Activated CD4-positive, alpha-beta T cell treated with anti-CD3 and anti-CD28 coated beads, Interleukin-2, amount 10 ng/mL, durations not matched to agents 7 days and 5 days (primary cell): ENCODE data around the gene C5orf58. TPM values are rescaled to one million over a fixed set of nuclear protein-coding genes. Genes with fewer than 3 reads are reported as not detected.
"Not testable (repeated sequence)": the region's sequence is repeated elsewhere in the genome, so short reads cannot be mapped to it uniquely, and the experiment has no call there.

ENCODE experiments used
- CTCF ChIA-PET: fragments of 350-600 bp; sonication (Branson Sonifier 250); formaldehyde crosslinking; loops from one replicate; lab custom pipeline; 2021; ENCODE audit warnings: antibody characterized with exemption; lab: Charles Lee
- POLR2A ChIA-PET: fragments of 350-600 bp; sonication (Branson Sonifier 250); formaldehyde crosslinking; loops from one replicate; lab custom pipeline; 2021; ENCODE audit warnings: antibody characterized with exemption; lab: Charles Lee
- DNase-seq: peaks from one replicate; pipeline ENCODE4 v3.0.0-alpha.2; 2020
- H3K27ac Mint-ChIP-seq: one replicate; pipeline ENCODE4 v1.8.0; 2021; ENCODE audit warnings: mild to moderate bottlenecking, moderate library complexity, mixed read lengths
- H3K27me3 Mint-ChIP-seq: one replicate; pipeline ENCODE4 v1.8.0; 2021; ENCODE audit warnings: mixed read lengths
- H3K36me3 Mint-ChIP-seq: one replicate; pipeline ENCODE4 v1.8.0; 2021; ENCODE audit warnings: low read depth, mixed read lengths
- H3K4me1 Mint-ChIP-seq: one replicate; pipeline ENCODE4 v1.8.0; 2021; ENCODE audit warnings: mixed read lengths
- H3K4me3 Mint-ChIP-seq: one replicate; pipeline ENCODE4 v1.8.0; 2021; ENCODE audit warnings: mild to moderate bottlenecking, moderate library complexity, mixed read lengths
- H3K9me3 Mint-ChIP-seq: one replicate; pipeline ENCODE4 v1.8.0; 2021; ENCODE audit warnings: mixed read lengths
- total RNA-seq, 2 experiments: library from RNA; stranded (reverse); gene quantifications; one replicate each; pipeline ENCODE4 v1.2.3, GENCODE V29; 2021

Gene C5orf58
- total RNA-seq, 2 experiments from 2014 or later = not detected

- H3K27ac Mint-ChIP-seq = no peak overlapping the region
- no peak overlapping the region for H3K4me3 Mint-ChIP-seq
- no peaks in the 10 kb centered on the region for H3K9me3 Mint-ChIP-seq
- POLR2A ChIA-PET = interaction anchor here (0.6 kb wide), 1 partner anchor 113 kb away, joined by 3 read pairs; no protein-coding TSS in a partner anchor
- H3K27me3 Mint-ChIP-seq = no peaks in the 10 kb centered on the region
- no peaks in the 10 kb centered on the region for H3K36me3 Mint-ChIP-seq
- H3K4me1 Mint-ChIP-seq = peaks cover 7% of the 10 kb centered on the region
- DNase-seq = no peak
- CTCF ChIA-PET = interaction anchor here (0.6 to 4.3 kb wide), 22 partner anchors 9 to 1987 kb away, joined by 3 to 24 read pairs (median 4); no protein-coding TSS in a partner anchor
Measured at GRCh38 chr5:170226129-170226615, 6.6 kb upstream of the C5orf58 start.

GRCh38 chr5:170226661-170227060, 6.1 kb upstream of the C5orf58 start:
- H3K27me3 Mint-ChIP-seq = no peaks in the 10 kb centered on the region
- H3K4me1 Mint-ChIP-seq = peaks cover 7% of the 10 kb centered on the region
- H3K4me3 Mint-ChIP-seq = no peak overlapping the region
- POLR2A ChIA-PET = no interaction called here
- no peaks in the 10 kb centered on the region for H3K9me3 Mint-ChIP-seq
- DNase-seq = no peak
- CTCF ChIA-PET = interaction anchor here (0.6 to 4.3 kb wide), 11 partner anchors 10 to 1986 kb away, joined by 3 to 24 read pairs (median 4); no protein-coding TSS in a partner anchor
- no peaks in the 10 kb centered on the region for H3K36me3 Mint-ChIP-seq
- H3K27ac Mint-ChIP-seq = no peak overlapping the region

- ChIA-PET CTCF (interaction anchor here (4.3 kb wide), 1 partner anchor 110 kb away, joined by 24 read pairs; no protein-coding TSS in a partner anchor), POLR2A (no interaction called here)
- Mint-ChIP-seq H3K4me3 (no peak overlapping the region), H3K36me3 (no peaks in the 10 kb centered on the region), H3K27me3 (no peaks in the 10 kb centered on the region), H3K27ac (no peak overlapping the region), H3K4me1 (peaks cover 7% of the 10 kb centered on the region), H3K9me3 (no peaks in the 10 kb centered on the region)
- no peak for DNase-seq
Measured at GRCh38 chr5:170228762-170229435, 3.9 kb upstream of the C5orf58 start.

- Mint-ChIP-seq H3K27ac (no peak overlapping the region), H3K4me1 (peaks cover 4% of the 10 kb centered on the region), H3K27me3 (no peaks in the 10 kb centered on the region), H3K4me3 (no peak overlapping the region), H3K36me3 (peaks cover 17% of the 10 kb centered on the region), H3K9me3 (no peaks in the 10 kb centered on the region)
- DNase-seq = no peak
- CTCF ChIA-PET = interaction anchor here (1.3 kb wide), 1 partner anchor 105 kb away, joined by 4 read pairs; no protein-coding TSS in a partner anchor
- POLR2A ChIA-PET = no interaction called here
Measured at GRCh38 chr5:170233358-170233892, 640 bp downstream of the C5orf58 start.

GRCh38 chr5:170235876-170236864, 3.4 kb downstream of the C5orf58 start:
- POLR2A ChIA-PET = interaction anchor here (0.6 to 0.7 kb wide), 2 partner anchors 62 to 95 kb away, joined by 3 to 4 read pairs; no protein-coding TSS in a partner anchor

GRCh38 chr5:170238456-170239196, 5.8 kb downstream of the C5orf58 start:
- Mint-ChIP-seq H3K4me1 (peaks cover 4% of the 10 kb centered on the region), H3K36me3 (peaks cover 23% of the 10 kb centered on the region), H3K27me3 (no peaks in the 10 kb centered on the region), H3K4me3 (no peak overlapping the region), H3K9me3 (no peaks in the 10 kb centered on the region), H3K27ac (no peak overlapping the region)
- ChIA-PET POLR2A (no interaction called here), CTCF (interaction anchor here (1.0 to 2.0 kb wide), 8 partner anchors 8 to 182 kb away, joined by 3 to 9 read pairs (median 3); no protein-coding TSS in a partner anchor)
- DNase-seq = no peak

More at GRCh38 chr5:170235876-170236864, 3.4 kb downstream of the C5orf58 start:
- Mint-ChIP-seq H3K36me3 (peaks cover 23% of the 10 kb centered on the region), H3K27ac (no peak overlapping the region), H3K27me3 (no peaks in the 10 kb centered on the region), H3K4me3 (no peak overlapping the region), H3K4me1 (peaks cover 4% of the 10 kb centered on the region), H3K9me3 (no peaks in the 10 kb centered on the region)
- no peak for DNase-seq
- CTCF ChIA-PET = interaction anchor here (0.9 to 2.0 kb wide), 6 partner anchors 10 to 103 kb away, joined by 3 to 9 read pairs (median 4); no protein-coding TSS in a partner anchor

- H3K27me3 Mint-ChIP-seq, H3K27ac Mint-ChIP-seq, DNase-seq, H3K4me3 Mint-ChIP-seq, POLR2A ChIA-PET, H3K4me1 Mint-ChIP-seq: not testable (repeated sequence)
- Mint-ChIP-seq H3K36me3 (peaks cover 52% of the 10 kb centered on the region), H3K9me3 (peaks cover 17% of the 10 kb centered on the region)
- CTCF ChIA-PET = interaction anchor here (1.2 to 1.6 kb wide), 4 partner anchors 11 to 89 kb away, joined by 3 to 6 read pairs (median 4); no protein-coding TSS in a partner anchor
Measured at GRCh38 chr5:170245436-170245835, 12.7 kb downstream of the C5orf58 start.

GRCh38 chr5:170246126-170246870, 13.5 kb downstream of the C5orf58 start:
- peaks cover 7% of the 10 kb centered on the region for H3K4me1 Mint-ChIP-seq
- no peaks in the 10 kb centered on the region for H3K27me3 Mint-ChIP-seq
- DNase-seq = no peak
- POLR2A ChIA-PET = no interaction called here
- no peak overlapping the region for H3K4me3 Mint-ChIP-seq
- H3K9me3 Mint-ChIP-seq = peaks cover 17% of the 10 kb centered on the region
- H3K27ac Mint-ChIP-seq = peak overlapping the region; percentile 46
- H3K36me3 Mint-ChIP-seq = peaks cover 60% of the 10 kb centered on the region
- CTCF ChIA-PET = interaction anchor here (0.9 to 1.6 kb wide), 12 partner anchors 8 to 170 kb away, joined by 3 to 6 read pairs (median 4); no protein-coding TSS in a partner anchor

- Mint-ChIP-seq H3K27me3 (no peaks in the 10 kb centered on the region), H3K36me3 (peaks cover 70% of the 10 kb centered on the region), H3K9me3 (peaks cover 17% of the 10 kb centered on the region), H3K4me3 (no peak overlapping the region), H3K4me1 (peaks cover 12% of the 10 kb centered on the region), H3K27ac (no peak overlapping the region)
- POLR2A ChIA-PET = no interaction called here
- DNase-seq = no peak
- CTCF ChIA-PET = interaction anchor here (0.9 to 1.6 kb wide), 7 partner anchors 9 to 138 kb away, joined by 3 to 5 read pairs (median 4); no protein-coding TSS in a partner anchor
Measured at GRCh38 chr5:170247363-170247762, 14.6 kb downstream of the C5orf58 start.

GRCh38 chr5:170248172-170248930, 15.6 kb downstream of the C5orf58 start:
- peaks cover 79% of the 10 kb centered on the region for H3K36me3 Mint-ChIP-seq
- peaks cover 17% of the 10 kb centered on the region for H3K9me3 Mint-ChIP-seq
- H3K27ac Mint-ChIP-seq = no peak overlapping the region
- no peak overlapping the region for H3K4me3 Mint-ChIP-seq
- no peaks in the 10 kb centered on the region for H3K27me3 Mint-ChIP-seq
- ChIA-PET POLR2A (no interaction called here), CTCF (no interaction called here)
- H3K4me1 Mint-ChIP-seq = peaks cover 12% of the 10 kb centered on the region
- no peak for DNase-seq
